GM21423 (cell line): ENCODE results near the gene VASP.
A peak's percentile ranks its signal among the peaks of the same experiment; 100 is the strongest.
"Not testable (repeated sequence)": the region's sequence is repeated elsewhere in the genome, so short reads cannot be mapped to it uniquely, and the experiment has no call there.

Experiments used
- ATAC-seq: cut with Tn5 transposase; IDR thresholded peaks from one replicate; pipeline ENCODE4 v1.9.1; 2021; ENCODE audit warnings: mild to moderate bottlenecking, moderate library complexity; ENCODE audit not compliant: unreplicated experiment

The VASP gene

DNA sequence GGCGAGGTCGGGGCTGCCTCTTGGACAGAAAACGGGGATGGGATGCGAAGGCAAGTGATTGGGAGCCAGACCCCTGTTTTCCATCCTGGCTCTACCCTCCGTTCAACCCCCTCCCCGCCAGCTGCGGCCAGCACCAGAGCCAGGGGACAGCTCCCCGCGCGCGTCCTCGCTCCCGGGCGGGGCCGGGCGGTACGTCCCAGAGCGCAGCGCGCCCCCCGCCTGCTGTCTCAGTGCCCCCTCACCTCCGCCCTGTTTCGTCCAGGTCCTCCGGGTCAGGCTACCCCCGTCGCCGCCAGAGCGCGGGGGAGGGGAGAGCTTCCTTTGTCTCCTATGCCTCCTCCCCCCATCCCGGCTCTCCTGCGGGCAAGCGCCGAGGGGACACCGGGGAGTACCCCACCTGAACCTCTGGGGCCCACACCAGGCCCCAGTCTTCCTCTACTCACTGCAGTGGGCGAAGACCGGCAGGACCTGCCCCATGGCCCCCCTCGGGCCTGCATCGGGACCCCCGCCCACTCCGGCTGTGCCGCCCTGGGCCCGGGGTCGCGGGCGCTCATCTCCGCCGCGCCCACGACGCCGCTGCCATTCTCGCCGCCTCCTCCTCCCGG, 10.8 kb upstream of the VASP start:
- peak; percentile 6 for ATAC-seq

DNA sequence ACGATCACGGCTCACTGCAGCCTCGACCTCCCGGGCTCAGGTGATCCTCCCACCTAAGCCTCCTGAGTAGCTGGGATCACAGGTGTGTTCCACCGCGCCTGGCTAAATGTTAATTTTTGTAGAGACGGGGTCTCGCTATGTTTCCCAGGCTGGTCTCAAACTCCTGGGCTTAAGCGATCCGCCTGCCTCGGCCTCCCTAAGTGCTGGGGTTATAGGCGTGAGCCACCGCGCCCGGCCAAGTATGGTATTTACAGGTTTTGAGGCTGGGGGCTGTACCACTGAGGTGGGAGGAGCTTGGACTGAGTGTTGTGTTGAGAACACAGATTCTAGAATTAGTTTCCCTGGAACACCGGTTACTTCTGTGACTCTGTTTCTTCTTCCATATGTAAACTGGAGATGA, 9.5 kb upstream of the VASP start:
- no peak for ATAC-seq

- no peak for ATAC-seq
Measured at GRCh38 chr19:45498411-45499195, 8.7 kb upstream of the VASP start, which contains the start of gene PPM1N. PPM1N (plus strand) TSS chr19:45498443; CDS start chr19:45498473, 30 bp downstream.

- no peak for ATAC-seq
Measured at GRCh38 chr19:45499196-45500180, 7.8 kb upstream of the VASP start.

DNA sequence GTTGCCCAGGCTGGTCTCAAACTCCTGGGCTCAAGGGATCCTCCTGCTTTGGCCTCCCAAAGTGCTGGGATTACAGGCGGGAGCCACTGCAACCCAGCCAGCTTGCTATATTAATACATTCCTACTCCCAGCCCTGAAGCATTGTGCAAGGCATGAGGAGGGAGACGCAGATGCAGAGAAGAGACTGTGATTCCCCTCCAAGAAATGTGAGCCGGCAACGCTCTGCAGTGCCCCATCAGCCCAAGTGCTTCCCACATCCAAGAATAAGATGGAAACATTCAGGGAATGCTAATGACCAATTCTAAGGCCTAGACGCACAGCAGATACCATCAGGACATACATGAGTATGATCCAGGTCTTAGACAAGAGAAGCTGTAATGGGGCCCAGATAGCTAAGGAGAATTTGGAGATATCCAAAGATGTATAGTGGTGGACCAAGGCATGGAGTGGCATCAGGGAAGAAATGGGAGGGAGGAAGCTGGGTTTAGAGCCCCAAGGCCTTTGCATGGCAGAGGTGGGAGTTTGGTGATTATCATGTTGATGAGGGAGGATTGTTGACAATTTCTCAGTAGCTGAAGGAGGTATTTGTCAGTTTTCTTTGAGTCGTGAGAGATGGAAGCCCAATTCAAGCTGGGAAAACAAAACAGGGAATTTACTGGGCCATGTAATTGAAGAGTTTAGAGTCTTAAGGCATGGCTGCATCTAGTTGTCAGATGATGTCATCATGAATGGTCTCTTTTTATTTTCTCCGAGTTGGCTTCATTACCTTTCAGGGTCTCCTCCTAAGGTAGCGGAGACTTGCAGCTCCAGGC, 6.2 kb upstream of the VASP start:
- ATAC-seq, result no peak

- ATAC-seq, result no peak
Measured at GRCh38 chr19:45501730-45502014, 5.6 kb upstream of the VASP start.

- no peak for ATAC-seq
Measured at GRCh38 chr19:45502111-45502510, 5.2 kb upstream of the VASP start.

- no peak for ATAC-seq
Measured at GRCh38 chr19:45503909-45504308, 3.4 kb upstream of the VASP start.

DNA sequence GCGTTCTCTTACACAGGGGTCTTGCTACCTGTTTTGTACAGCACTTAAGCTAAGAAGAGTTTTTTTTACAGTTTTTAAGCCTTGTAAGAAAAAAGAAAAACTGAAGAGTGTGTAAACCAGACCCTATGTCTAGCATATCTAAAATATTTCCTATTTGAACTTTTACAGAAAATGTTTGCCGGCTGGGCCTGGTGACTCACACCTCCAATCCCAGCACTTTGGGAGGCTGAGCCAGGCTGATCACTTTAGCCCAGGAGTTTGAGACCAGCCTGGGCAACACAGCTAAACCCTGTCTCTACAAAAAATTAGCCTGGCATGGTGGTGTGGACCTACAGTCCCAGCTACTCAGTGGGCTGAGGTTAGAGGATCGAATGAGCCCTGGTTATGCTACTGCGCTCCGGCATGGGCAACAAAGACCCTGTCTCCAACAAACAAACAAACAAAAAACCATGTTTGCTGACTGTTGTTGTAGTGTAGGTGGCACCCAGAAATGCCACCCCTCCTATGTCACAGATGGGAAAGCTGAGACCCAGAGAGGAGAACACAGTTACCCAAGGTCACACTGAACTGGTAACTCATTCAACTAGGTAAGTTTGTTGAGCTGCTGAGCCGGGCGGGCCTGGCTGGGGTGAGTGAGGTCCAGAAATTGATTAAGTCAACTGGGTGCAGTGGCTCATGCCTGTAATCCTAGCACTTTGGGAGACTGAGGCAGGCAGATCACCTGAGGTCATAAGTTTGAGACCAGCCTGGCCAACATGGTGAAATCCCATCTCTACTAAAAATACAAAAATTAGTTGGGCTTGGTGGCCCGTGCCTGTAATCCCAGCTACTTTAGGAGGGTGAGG, 1.9 kb upstream of the VASP start:
- ATAC-seq, result no peak

DNA sequence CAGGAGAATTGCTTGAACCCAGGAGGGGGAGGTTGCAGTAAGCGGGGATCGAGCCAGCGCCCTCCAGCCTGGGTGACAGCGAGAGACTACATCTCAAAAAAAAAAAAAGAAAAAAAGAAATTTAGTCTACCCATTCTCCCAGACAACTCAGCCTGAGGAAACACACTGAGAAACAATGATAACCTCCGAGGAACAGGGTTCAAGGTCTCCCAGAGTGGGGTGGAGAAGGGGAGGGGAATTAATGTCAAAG, 1.4 kb upstream of the VASP start:
- ATAC-seq, result no peak

- ATAC-seq, result peak; percentile 61
Measured at GRCh38 chr19:45506246-45506988, 862 bp upstream of the VASP start.

DNA sequence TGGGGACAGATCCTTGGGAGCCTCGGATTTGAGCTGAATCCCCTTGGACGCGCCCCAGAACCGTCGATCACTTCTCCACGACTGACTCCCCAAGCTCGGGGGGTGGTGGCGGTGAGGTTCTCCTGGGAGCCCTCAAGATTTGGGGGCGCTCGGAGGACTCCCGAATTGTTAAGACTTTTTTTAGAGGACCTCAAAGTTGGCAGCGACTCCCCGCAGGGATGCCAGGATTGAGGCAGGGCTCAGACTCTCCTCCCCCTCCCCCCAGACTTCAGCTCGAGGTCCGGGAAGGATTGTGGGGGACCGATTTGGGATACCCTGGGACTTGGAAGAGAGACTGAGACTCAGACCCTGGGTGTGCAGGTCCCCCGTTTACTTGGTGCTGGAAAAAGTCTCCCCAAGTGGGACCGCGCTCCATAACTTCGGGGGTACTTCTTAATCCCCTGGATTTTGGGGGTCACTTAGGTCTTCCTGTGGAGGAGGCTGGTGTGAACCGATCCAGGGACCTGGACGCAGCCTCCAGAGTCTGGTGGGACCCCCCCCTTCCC, 665 bp downstream of the VASP start:
- no peak for ATAC-seq

DNA sequence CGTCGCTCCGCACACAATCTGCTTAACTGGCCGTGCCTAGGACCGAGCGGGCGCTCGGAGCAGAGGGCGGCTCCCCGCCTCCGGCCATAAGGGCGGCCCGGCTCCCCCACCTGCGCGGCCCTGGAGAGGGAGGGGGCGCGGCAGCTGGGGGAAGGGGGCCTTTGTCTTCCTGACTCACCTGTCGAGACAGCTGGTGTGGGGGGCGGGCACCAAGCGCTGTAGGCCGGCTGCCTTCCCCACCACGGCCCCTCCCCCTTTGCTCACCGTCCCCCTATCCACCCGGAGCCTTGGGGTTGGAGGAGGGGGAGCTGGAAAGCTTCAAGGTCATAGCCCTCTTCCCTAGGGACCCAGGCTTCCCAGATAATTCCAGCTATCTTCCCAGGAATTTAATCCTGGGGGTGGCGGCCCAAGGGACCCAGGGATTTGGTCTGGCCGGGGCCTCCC, 1.2 kb downstream of the VASP start:
- no peak for ATAC-seq

DNA sequence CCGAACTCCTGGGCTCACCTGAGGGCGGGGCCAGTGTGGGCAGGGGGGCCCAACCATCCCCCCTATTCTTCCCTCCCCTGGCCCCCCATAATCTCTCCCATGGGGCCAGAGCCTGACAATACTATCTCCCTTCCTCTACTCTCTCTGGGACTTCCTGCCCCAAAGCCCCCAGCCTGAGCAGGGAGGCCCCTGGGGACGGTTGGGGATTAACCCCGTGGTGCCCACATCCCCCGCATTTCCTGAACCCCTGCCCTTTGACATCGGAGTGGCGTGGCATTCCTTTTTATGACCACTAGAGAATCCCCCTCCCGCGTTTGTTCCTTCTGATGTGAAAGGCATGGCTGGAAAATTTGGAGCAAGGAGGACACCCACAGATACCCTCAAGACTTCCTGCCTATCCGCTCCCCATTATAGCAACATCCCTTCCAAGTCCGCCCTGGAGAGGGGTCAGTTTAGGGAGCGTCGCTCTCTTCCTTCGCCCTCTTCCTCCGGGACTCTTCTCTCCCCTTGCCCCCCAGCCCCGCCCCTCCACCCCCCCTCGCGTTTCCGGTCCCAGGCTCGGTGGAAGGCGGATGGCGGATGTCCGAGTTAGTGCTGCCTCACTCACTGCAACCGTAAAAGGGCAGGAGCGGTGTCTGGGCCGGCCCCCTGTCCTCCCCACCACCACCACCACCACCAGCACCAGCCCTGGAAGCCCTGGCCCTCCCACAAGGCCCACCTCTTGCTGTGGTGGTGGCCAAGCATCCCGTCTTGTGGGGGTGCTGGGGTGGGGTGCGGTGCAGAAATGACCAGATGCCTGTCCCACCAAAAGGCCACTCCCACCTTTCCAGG, 1.8 kb downstream of the VASP start:
- ATAC-seq, result no peak

DNA sequence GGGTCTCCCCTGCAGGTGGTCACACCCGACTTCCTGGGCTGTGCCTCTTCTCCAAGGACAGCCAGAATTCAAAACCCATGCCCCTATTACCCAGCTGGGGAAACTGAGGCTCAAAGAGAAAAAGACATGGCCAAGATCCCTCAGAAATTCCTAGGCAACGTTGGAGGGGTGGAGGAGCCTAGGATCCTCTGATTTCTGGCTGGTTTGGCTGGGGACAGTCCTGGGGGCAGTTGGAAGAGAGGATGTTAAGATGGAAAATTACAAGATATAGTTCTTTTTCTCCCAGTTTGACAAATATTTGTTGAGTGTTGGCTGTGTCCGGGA, 2.4 kb downstream of the VASP start:
- ATAC-seq, result no peak

DNA sequence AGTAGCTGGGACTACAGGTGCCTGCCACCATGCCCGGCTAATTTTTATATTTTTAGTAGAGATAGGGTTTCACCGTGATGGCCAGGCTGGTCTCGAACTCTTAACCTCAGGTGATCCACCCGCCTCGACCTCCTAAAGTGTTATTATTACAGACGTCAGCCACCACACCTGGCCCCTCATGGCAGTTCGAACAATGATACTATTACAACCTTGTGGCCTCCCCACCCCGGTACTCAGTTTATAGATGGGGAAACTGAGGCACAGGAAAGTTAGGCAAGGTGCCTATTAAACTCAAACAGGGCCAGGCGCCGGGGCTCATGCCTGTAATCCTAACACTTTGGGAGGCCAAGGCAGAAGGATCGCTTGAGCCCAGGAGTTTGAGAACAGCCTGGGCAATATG, 3.1 kb downstream of the VASP start:
- ATAC-seq, result not testable (repeated sequence)

GRCh38 chr19:45511074-45511473, 3.8 kb downstream of the VASP start:
- ATAC-seq, result no peak

GRCh38 chr19:45512881-45513483, 5.7 kb downstream of the VASP start:
- ATAC-seq, result no peak
